Muscle layer of colon (tissue), 2 donors: ENCODE data around the gene KDM4B.

ENCODE experiments used
- H3K27ac ChIP-seq: one replicate; pipeline ENCODE4 v1.7.0; 2013; ENCODE audit warnings: low read depth, mild to moderate bottlenecking, low read length, moderate library complexity
- H3K27me3 ChIP-seq, 2 donors: one replicate each; pipeline ENCODE4 v1.7.0; 2013; ENCODE audit warnings: low read length in 2 of 2, mild to moderate bottlenecking in 2 of 2; ENCODE audit not compliant: insufficient read depth in 2 of 2, control insufficient read depth in 1 of 2
- H3K36me3 ChIP-seq: one replicate; pipeline ENCODE4 v1.7.0; 2013; ENCODE audit warnings: mild to moderate bottlenecking, low read length; ENCODE audit not compliant: insufficient read depth
- H3K4me1 ChIP-seq: one replicate; pipeline ENCODE4 v1.7.0; 2013; ENCODE audit warnings: mild to moderate bottlenecking, low read length; ENCODE audit not compliant: insufficient read depth
- H3K4me3 ChIP-seq, 2 donors: one replicate each; pipeline ENCODE4 v1.7.0; 2013; ENCODE audit warnings: low read length in 2 of 2, low read depth in 1 of 2, mild to moderate bottlenecking in 1 of 2, moderate library complexity in 1 of 2
- H3K9ac ChIP-seq: one replicate; pipeline ENCODE4 v1.7.0; 2013; ENCODE audit warnings: low read length
- H3K9me3 ChIP-seq: one replicate; pipeline ENCODE4 v1.7.0; 2013; ENCODE audit warnings: mild to moderate bottlenecking, low read length
- donor health status: abdominal sarcoma.
- donor health status: Adenocarcinoma of cecum.

The KDM4B gene

DNA sequence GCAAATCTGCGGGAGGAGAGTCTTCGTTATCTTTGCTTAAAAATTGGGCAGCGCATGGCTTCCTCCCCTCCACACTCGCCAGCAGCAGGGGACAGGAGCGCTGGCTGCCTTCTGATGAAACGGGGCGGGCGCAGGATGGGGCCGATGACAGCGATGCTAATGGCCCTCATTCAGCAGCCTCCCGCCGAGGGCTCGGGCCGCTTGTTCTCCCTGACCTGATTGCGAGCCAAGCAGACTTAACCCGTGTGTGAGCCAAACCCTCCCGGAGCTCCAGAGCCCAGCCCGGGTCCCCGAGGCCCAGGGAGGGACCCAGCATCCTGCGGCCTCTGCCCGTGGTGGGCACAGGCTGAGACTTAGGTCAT is 90.3 kb downstream of the KDM4B start:
- H3K27ac ChIP-seq = no peak overlapping the region
- H3K9me3 ChIP-seq = no peaks in the 10 kb centered on the region
- no peaks in the 10 kb centered on the region for H3K36me3 ChIP-seq
- no peaks in the 10 kb centered on the region for H3K4me1 ChIP-seq
- no peak overlapping the region for H3K9ac ChIP-seq
- no peaks in the 10 kb centered on the region for H3K27me3 ChIP-seq
- H3K4me3 ChIP-seq = no peak overlapping the region

DNA sequence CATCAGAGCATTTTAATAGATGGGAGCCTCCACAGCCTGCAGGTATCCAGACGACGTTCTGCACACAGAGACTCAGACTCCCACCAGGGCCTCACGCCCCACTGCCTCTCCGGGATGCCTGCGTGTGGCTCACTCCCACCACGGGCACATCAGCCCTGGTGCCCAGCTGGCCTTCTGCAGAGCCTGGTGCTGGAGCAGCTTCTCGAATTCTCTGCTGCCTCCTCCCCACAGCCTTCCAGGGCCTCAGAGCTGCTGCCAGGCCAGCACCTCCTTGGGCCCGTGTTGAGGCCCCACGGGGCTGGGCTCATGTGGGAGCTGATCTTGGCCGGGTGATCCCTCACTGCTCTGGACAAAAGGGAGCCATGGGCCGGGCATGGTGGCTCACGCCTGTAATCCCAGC is 90.9 kb downstream of the KDM4B start:
- Histone ChIP-seq H3K9ac (no peak overlapping the region), H3K4me3 (no peak overlapping the region), H3K36me3 (no peaks in the 10 kb centered on the region), H3K4me1 (no peaks in the 10 kb centered on the region), H3K27ac (no peak overlapping the region), H3K9me3 (no peaks in the 10 kb centered on the region), H3K27me3 (no peaks in the 10 kb centered on the region)

- Histone ChIP-seq H3K27me3 (no peaks in the 10 kb centered on the region), H3K4me1 (no peaks in the 10 kb centered on the region), H3K4me3 (no peak overlapping the region), H3K27ac (no peak overlapping the region), H3K9ac (no peak overlapping the region), H3K36me3 (no peaks in the 10 kb centered on the region), H3K9me3 (no peaks in the 10 kb centered on the region)
Observed at GRCh38 chr19:5062195-5062594, 93.3 kb downstream of the KDM4B start.

DNA sequence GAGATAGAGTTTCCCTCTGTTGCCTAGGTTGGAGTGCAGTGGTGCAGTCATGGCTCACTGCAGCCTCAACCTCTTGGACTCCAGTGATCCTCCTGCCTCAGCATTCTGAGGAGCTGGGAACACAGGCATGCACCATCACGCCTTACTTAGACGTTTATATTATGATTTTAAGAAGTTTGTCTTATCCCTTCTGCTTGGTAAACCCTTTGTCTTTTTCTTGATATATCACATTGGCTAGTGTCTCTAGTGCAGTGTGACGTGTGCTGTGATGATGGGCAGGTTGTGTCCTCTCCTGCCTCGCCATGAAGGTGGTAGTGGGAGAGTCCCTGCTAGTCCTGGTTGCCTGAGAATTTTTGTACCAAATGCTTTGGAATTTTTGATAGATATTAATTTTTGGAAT is 93.9 kb downstream of the KDM4B start:
- Histone ChIP-seq H3K9ac (no peak overlapping the region), H3K4me3 (no peak overlapping the region), H3K4me1 (no peaks in the 10 kb centered on the region), H3K9me3 (no peaks in the 10 kb centered on the region), H3K27ac (no peak overlapping the region), H3K27me3 (no peaks in the 10 kb centered on the region), H3K36me3 (no peaks in the 10 kb centered on the region)

DNA sequence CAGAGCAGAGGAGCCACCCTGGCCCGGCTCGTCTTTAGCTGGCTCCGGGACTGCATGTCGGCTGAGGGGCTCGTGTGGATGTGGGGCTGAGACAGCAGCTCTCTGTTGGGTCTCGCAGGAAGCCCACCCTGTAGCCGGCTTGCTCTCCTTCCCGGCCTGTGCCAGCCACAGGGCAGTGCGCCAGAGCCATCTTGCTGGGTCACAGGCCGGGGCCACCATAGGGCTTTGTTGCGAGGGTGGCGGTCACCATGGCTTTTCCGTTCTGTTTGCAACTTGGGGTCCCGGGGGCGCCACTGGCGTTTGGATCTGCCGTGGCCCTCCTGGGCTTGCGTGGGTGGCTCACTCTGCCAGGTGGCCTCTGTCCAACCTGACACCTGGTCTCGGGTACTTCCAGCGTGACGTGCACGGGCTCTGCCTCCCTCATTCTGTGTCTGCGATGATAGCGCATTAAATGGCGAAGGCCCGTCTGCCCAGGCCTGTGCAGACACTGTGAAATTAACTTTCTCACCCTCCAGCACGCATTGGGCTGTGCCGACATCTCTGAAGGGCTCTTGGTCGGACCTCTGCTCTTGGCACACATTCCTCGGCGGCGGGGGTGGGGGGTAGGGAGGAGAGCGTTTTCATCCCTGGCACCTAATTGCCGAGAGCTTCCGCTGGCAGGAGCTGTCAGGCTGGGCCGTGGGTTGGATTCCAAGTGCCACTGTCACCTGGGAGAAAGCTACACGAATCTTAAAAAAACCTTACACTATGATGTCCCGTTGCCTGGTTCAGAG is 95.1 kb downstream of the KDM4B start:
- no peak overlapping the region for H3K27ac ChIP-seq
- H3K4me3 ChIP-seq = no peak overlapping the region
- no peaks in the 10 kb centered on the region for H3K4me1 ChIP-seq
- no peak overlapping the region for H3K9ac ChIP-seq
- H3K9me3 ChIP-seq = no peaks in the 10 kb centered on the region
- H3K27me3 ChIP-seq = no peaks in the 10 kb centered on the region
- H3K36me3 ChIP-seq = no peaks in the 10 kb centered on the region

DNA sequence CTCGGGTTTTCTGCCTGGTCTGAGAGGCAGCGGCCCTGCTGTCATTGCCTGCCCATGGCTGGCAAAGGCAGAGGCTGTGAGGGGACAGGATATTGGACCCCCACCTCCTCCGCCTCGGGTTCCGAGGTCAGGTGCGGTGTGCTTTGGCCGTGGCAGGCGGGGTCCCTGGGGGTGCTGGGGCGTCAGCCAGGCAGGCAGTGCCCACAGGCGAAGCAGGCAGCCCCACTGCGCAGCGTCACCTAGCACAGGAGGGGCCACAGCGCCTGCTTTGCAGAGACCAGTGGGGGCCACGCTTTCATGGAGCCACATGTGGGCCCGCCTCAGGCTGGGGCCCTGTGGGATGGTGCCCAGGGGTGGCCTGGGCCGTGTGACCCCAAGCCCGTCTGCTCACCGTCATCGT is 96.0 kb downstream of the KDM4B start:
- no peak overlapping the region for H3K9ac ChIP-seq
- no peak overlapping the region for H3K27ac ChIP-seq
- no peaks in the 10 kb centered on the region for H3K36me3 ChIP-seq

DNA sequence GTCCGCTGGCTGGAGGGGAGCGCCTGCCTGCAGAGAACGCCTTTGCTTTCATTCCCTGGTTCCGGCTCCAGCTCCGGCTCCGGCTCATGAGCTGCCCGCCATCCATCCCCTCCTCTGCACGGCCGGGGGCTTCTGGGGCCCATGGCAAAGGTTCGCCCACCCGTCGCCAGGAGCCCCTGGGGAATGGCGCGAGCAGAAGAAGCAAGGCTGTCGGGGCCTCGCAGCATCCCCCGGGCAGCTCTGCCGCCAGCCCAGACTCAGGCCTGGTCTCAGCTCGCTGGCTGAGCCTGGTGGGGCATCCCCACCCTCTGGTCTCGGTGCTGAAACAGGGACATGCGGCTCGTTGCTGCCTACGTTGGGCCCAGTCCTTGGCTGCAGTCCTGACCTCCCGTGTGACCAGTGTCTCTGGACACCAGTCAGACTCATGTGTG is 96.8 kb downstream of the KDM4B start:
- no peaks in the 10 kb centered on the region for H3K27me3 ChIP-seq
- no peaks in the 10 kb centered on the region for H3K4me1 ChIP-seq
- H3K9me3 ChIP-seq = no peaks in the 10 kb centered on the region
- no peaks in the 10 kb centered on the region for H3K36me3 ChIP-seq
- H3K27ac ChIP-seq = no peak overlapping the region
- no peak overlapping the region for H3K4me3 ChIP-seq
- H3K9ac ChIP-seq = no peak overlapping the region

More for the DNA sequence above, 96.0 kb downstream of the KDM4B start:
- no peak overlapping the region for H3K4me3 ChIP-seq
- H3K9me3 ChIP-seq = no peaks in the 10 kb centered on the region
- no peaks in the 10 kb centered on the region for H3K4me1 ChIP-seq
- H3K27me3 ChIP-seq = no peaks in the 10 kb centered on the region

- Histone ChIP-seq H3K27ac (no peak overlapping the region), H3K27me3 (no peaks in the 10 kb centered on the region), H3K9ac (no peak overlapping the region), H3K4me1 (no peaks in the 10 kb centered on the region), H3K36me3 (no peaks in the 10 kb centered on the region), H3K4me3 (no peak overlapping the region), H3K9me3 (no peaks in the 10 kb centered on the region)
Observed at GRCh38 chr19:5066768-5067167, 97.9 kb downstream of the KDM4B start.

GRCh38 chr19:5067678-5068077 is 98.8 kb downstream of the KDM4B start:
- Histone ChIP-seq H3K27ac (no peak overlapping the region), H3K4me3 (no peak overlapping the region), H3K9ac (no peak overlapping the region), H3K9me3 (no peaks in the 10 kb centered on the region), H3K4me1 (no peaks in the 10 kb centered on the region), H3K36me3 (peaks cover 9% of the 10 kb centered on the region), H3K27me3 (no peaks in the 10 kb centered on the region)

DNA sequence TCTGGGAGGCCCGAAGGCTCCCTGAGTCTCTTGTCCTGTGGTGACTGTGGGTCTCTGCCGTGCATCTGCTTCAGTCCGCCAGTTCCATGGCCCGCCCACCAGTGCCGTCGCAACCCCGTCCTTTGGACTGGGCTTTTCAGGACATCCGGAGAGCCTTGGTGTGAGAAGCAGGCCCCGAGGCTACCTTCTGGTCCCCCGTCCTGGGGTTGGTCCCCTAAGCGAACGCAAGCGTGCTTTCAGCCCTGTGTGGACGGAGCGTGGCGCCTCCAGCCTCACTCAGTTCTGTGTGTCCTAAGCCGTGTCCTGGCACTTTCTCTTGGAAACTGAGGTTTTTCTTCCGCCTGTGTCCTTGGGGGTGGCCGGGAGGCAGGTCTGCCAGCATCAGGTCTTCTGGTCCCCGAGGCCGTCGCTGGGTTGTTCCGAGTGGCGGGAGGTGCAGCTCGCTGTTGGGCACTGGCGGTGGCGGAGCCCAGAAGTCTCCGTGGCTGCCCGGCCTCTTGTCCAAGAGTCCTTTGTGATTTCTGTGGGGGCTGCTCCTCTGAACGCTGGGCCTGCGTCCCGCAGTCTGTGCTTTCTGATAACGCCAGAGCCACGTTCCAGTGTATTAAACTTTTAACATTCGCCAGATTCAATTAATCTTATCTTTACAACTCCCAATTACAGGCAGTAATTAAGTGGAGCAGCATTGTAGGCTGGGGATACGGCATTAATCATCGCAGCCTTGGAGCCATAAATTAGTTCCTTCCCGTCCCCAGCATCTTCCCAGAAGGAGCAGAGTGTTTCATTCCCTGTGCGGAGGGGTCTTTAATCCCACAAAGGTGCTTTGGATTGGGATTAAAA is 99.5 kb downstream of the KDM4B start:
- Histone ChIP-seq H3K36me3 (peaks cover 14% of the 10 kb centered on the region), H3K4me3 (no peak overlapping the region), H3K9me3 (no peaks in the 10 kb centered on the region), H3K4me1 (no peaks in the 10 kb centered on the region), H3K27me3 (no peaks in the 10 kb centered on the region), H3K27ac (no peak overlapping the region), H3K9ac (no peak overlapping the region)

DNA sequence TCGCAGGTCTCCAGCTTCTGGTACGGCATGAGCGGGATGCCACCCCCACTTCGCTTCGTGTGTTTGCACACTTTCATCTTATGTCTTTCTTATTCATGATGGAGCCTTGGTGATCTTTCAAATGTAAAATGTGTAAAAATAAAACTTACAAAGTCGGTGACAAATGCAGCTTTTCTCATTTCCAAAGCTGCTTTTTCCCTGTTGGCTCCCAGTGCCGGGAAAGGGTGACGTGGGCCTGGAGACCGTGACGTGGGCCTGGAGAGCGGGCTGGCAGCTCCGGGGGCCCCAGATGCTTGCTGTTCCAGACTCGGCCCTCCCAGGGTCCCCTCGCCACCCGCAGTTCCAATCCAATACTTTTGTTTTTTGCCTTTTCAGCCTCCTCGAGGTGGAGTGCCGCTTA is 101.4 kb downstream of the KDM4B start:
- Histone ChIP-seq H3K9ac (no peak overlapping the region), H3K4me1 (no peaks in the 10 kb centered on the region), H3K27ac (no peak overlapping the region), H3K4me3 (no peak overlapping the region), H3K9me3 (no peaks in the 10 kb centered on the region), H3K27me3 (no peaks in the 10 kb centered on the region), H3K36me3 (peaks cover 22% of the 10 kb centered on the region)
